Measurements from ENCODE around the gene DENND2D.
A peak's percentile ranks its signal among the peaks of the same experiment; 100 is the strongest.

DENND2D gene

DNA sequence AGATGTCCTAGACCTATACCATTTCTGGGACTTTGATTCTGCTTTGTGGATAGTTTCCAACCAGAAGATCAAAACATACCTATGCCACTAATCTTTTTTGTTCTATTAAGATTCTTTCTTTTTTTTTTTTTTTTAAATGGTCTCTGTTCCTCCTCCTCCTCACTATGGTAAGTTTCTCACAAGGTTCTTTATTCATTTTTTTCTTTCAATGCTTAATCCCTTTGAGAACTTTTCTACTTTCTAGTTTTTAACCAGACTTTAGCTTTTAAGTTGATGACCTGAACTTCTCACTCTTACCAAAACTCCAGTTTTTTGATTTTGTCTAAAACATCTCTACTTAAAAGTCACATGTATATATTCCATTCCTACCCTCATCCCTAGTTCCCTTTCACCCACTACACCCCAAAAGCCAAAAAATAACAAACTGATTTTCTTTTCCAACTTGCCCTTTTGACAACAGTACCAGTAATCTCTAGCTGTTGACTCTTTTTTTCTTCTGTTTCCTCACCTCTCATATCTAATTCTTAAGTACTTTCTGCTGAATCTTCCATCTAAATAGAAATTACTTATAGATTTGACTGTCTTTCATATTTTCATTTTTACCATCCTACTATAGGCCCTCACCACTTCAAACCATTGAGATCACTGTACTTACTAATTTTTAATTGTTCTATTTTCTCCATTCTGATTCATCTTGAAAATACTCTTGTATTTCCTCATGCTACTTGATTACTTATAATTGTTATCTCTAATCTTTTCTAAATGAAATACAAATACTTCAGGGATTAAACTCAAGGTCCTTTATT lies 54.3 kb downstream of the DENND2D start:
- in situ Hi-C loops (cut with MboI; ENCODE audit: low pct_unique_long_range_greater_than_20kb, low sequenced_read_pairs) = no loop called here
- DNase-seq = no peak

- no peak for DNase-seq
- in situ Hi-C loops (cut with MboI; ENCODE audit: low pct_unique_long_range_greater_than_20kb, low sequenced_read_pairs) = no loop called here
Measured at GRCh38 chr1:111145542-111145941, 54.9 kb downstream of the DENND2D start.

- in situ Hi-C loops (cut with MboI; ENCODE audit: low pct_unique_long_range_greater_than_20kb, low sequenced_read_pairs) = no loop called here
- no peak for DNase-seq
Measured at GRCh38 chr1:111142356-111142975, 58.0 kb downstream of the DENND2D start.

- no peak for DNase-seq
- in situ Hi-C loops (cut with MboI; ENCODE audit: low pct_unique_long_range_greater_than_20kb, low sequenced_read_pairs) = no loop called here
Measured at GRCh38 chr1:111141245-111142220, 58.9 kb downstream of the DENND2D start.

GRCh38 chr1:111140680-111140967 lies 59.8 kb downstream of the DENND2D start:
- no peak for DNase-seq
- in situ Hi-C loops (cut with MboI; ENCODE audit: low pct_unique_long_range_greater_than_20kb, low sequenced_read_pairs) = no loop called here

- in situ Hi-C loops (cut with MboI; ENCODE audit: low pct_unique_long_range_greater_than_20kb, low sequenced_read_pairs) = no loop called here
- peak; percentile 97 for DNase-seq
Measured at GRCh38 chr1:111139956-111140679, 60.3 kb downstream of the DENND2D start, which contains the start of the genes CEPT1 and DRAM2. CEPT1 (plus strand) TSS chr1:111140223; CDS start chr1:111147715, 7,492 bp downstream. DRAM2 (minus strand) TSS chr1:111140093; CDS start chr1:111131554, 8,539 bp downstream.

DNA sequence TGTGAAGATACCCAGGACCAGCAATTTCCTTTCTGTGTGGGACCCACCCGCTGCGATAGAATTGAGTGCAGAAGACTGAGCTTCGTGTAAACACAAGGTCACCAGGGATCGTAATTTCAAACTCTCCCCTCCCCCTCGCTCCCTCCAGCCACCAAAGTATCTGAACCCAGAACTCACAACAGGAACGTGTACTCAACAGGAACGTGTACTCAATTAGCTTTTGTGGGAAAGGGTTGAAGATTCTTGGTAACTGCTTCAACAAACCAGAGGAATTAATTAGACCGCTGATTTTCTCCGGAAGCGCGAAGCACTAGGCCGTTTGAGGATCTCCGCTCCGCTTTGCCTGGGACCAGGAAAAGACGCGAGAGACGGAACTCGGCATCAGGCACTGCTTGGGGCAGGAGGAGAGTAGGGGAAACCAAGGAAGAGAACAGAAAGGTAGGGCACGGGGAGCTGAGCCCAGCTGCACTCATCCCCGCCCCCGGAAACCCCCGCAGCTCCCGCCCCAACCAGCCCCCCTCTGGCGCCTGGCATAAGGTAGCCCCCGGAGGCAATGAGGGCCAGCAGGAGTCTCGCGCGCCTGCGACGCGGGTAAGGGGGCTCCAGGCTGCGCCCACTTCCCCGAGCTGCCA lies 61.0 kb downstream of the DENND2D start:
- in situ Hi-C loops (cut with MboI; ENCODE audit: low pct_unique_long_range_greater_than_20kb, low sequenced_read_pairs) = no loop called here
- DNase-seq = peak; percentile 80

All from KBM-7 (cell line).